K562 (cell line): ENCODE data around the gene ASB13. TPM values are rescaled to one million over a fixed set of nuclear protein-coding genes. Genes with fewer than 3 reads are reported as not detected.

Experiments
- ATF1 ChIP-seq, 2 experiments: fragments of 450-650 bp in 1 of 2; IDR thresholded peaks; 2 replicates each; pipeline ENCODE4 v1.6.1; 2016; ENCODE audit warnings: missing compliant biosample characterization in 1 of 2, missing genetic modification characterization in 1 of 2
- ATF6 ChIP-seq: sonication (generic); formaldehyde crosslinking; IDR thresholded peaks from 2 replicates; pipeline ENCODE4 v1.4.0; 2020; ENCODE audit warnings: mild to moderate bottlenecking, missing genetic modification reagents
- BRD9 ChIP-seq: fragments of 450-650 bp; IDR thresholded peaks from 2 replicates; pipeline ENCODE4 v1.6.1; 2018; ENCODE audit warnings: low read depth; ENCODE audit not compliant: partially characterized antibody
- ERF ChIP-seq: fragments of 450-650 bp; formaldehyde crosslinking; IDR thresholded peaks from 2 replicates; pipeline ENCODE4 v1.4.0; 2020; ENCODE audit warnings: mild to moderate bottlenecking, mixed read lengths
- ETS1 ChIP-seq: conservative IDR thresholded peaks from 2 replicates; pipeline ENCODE4 v1.6.1; 2011; ENCODE audit warnings: low read depth, mild to moderate bottlenecking, low read length; ENCODE audit not compliant: control insufficient read depth
- HIVEP1 ChIP-seq: fragments of 250-450 bp; sonication (Bioruptor Pico); IDR thresholded peaks from 2 replicates; pipeline ENCODE4 v1.4.0; 2020; ENCODE audit warnings: mild to moderate bottlenecking
- NR3C1 ChIP-seq: sonication (generic); formaldehyde crosslinking; IDR thresholded peaks from 2 replicates; pipeline ENCODE4 v1.8.1; 2022; ENCODE audit warnings: missing genetic modification reagents
- PML ChIP-seq: IDR thresholded peaks from 2 replicates; pipeline ENCODE4 v1.6.1; 2012; ENCODE audit warnings: low read length, inconsistent platforms
- SMARCA5 ChIP-seq: fragments of 450-650 bp; IDR thresholded peaks from 2 replicates; pipeline ENCODE4 v1.6.1; 2016
- SRSF7 ChIP-seq: fragments of 200-400 bp; formaldehyde crosslinking; optimal IDR thresholded peaks from 2 replicates; pipeline ENCODE3; 2017; ENCODE audit warnings: mild to moderate bottlenecking, low read depth, low read length
- VEZF1 ChIP-seq: fragments of 200-800 bp; sonication (Bioruptor generic); IDR thresholded peaks from 2 replicates; pipeline ENCODE4 v1.6.1; 2017; ENCODE audit warnings: missing genetic modification characterization, missing compliant biosample characterization
- ZNF318 ChIP-seq, 2 experiments: fragments of 450-650 bp; IDR thresholded peaks; 2 replicates each; pipeline ENCODE4 v1.6.1; 2016; ENCODE audit warnings: mild to moderate bottlenecking in 2 of 2, borderline replicate concordance in 1 of 2, low read depth in 1 of 2, moderate library complexity in 1 of 2
- ZNF57 ChIP-seq: fragments of 450-650 bp; formaldehyde crosslinking; IDR thresholded peaks from 2 replicates; pipeline ENCODE4 v1.4.0; 2020; ENCODE audit warnings: mild to moderate bottlenecking, moderate library complexity
- ZNF589 ChIP-seq: fragments of 200-800 bp; sonication (Bioruptor generic); IDR thresholded peaks from 2 replicates; pipeline ENCODE4 v1.6.1; 2016; ENCODE audit warnings: low read depth, missing genetic modification characterization, missing compliant biosample characterization
- polyA plus RNA-seq, 8 experiments: library from polyadenylated mRNA; depleted of rRNA in 4 of 8; stranded (reverse) in 5 of 8; unstranded in 3 of 8; fragments of >200 nt; fragmentation: Nextera tagmentation in 2 of 8; fragmentation: Illumina TruSeq in 1 of 8; extraction: Ambion mirVana in 2 of 8; extraction: Trizol in 1 of 8; gene quantifications; 2 replicates each; pipeline versions ENCODE4 v1.2.1 to v1.2.3, GENCODE V29; 2011 to 2014; ENCODE audit warnings: inconsistent platforms in 1 of 8, missing spikeins in 1 of 8
- total RNA-seq, 7 experiments: library from RNA; depleted of rRNA in 6 of 7; stranded (reverse); fragments of >200 nt in 6 of 7; fragmentation: Illumina TruSeq in 2 of 7; extraction: Trizol in 2 of 7; gene quantifications; 2 replicates each; pipeline versions ENCODE4 v1.2.1 to v1.2.3, GENCODE V29; 2011 to 2021; ENCODE audit warnings: low replicate concordance in 1 of 7

The ASB13 gene
- total and polyA plus RNA-seq, 9 of the 15 experiments (the other 6 are each of a cell fraction or from before 2014, with no cell fraction given), result 5.2 to 28.8 (median 16.9) TPM

- TF ChIP-seq ZNF318 (IDR thresholded peaks at IDR 0.05; ENCODE audit: borderline replicate concordance in 1 of 2, low read depth in 1 of 2) (no peak), ATF1 (CRISPR knock-in tag; IDR thresholded peaks at IDR 0.05) (peak; percentile 50; the same call in 1 of the 2 replicates), ATF1 (tag; IDR thresholded peaks at IDR 0.05) (no peak; the same call in 1 of the 2 replicates), VEZF1 (CRISPR knock-in tag) (peak; percentile 57), ETS1 (peak; percentile 86), PML (no peak), ATF6 (CRISPR knock-in tag) (no peak), NR3C1 (CRISPR knock-in tag) (no peak), ZNF589 (CRISPR knock-in tag) (no peak), SMARCA5 (no peak), ZNF57 (CRISPR knock-in tag) (no peak), HIVEP1 (CRISPR knock-in tag) (no peak), BRD9 (no peak), ERF (0 out of 2 replicates have a peak, but pooled peaks have one; percentile 59), SRSF7 (no peak)
These were observed at the start of gene ASB13 (continued) for GRCh38 chr10:5666008-5666840.
